ENCODE measurements around the gene STK32B.

The STK32B gene

GRCh38 chr4:5069901-5070300 is 18.6 kb downstream of the STK32B start:
- no peak for TF ChIP-seq CTCF (conservative IDR thresholded peaks at IDR 0.05; ENCODE audit: low read length)
- no peak for TF ChIP-seq EZH2phosphoT487 (IDR thresholded peaks at IDR 0.05; ENCODE audit: borderline replicate concordance)
- H3K9ac ChIP-seq (ENCODE audit: low read depth, low read length, poor library complexity, severe bottlenecking), result no peak overlapping the region

GRCh38 chr4:5072948-5073347 is 21.7 kb downstream of the STK32B start:
- Histone ChIP-seq H3K4me2 (ENCODE audit: low read depth, low read length, poor library complexity, severe bottlenecking) (no peak overlapping the region), H3K9ac (ENCODE audit: low read depth, low read length, poor library complexity, severe bottlenecking) (no peak overlapping the region)

More at GRCh38 chr4:5069901-5070300, 18.6 kb downstream of the STK32B start:
- Histone ChIP-seq H3K36me3 (ENCODE audit: insufficient read depth, low read length) (no peaks in the 10 kb centered on the region), H3K4me1 (ENCODE audit: insufficient read depth, low read length, poor library complexity, severe bottlenecking) (no peaks in the 10 kb centered on the region), H3K79me2 (ENCODE audit: insufficient read depth, low read length) (no peaks in the 10 kb centered on the region), H3K9me3 (ENCODE audit: insufficient read depth, low read depth, low read length) (peaks cover 2% of the 10 kb centered on the region; the same call in 1 of the 2 replicates), H2AFZ (ENCODE audit: low read length) (no peak overlapping the region), H3K27me3 (ENCODE audit: insufficient read depth, low read length, poor library complexity, severe bottlenecking) (no peaks in the 10 kb centered on the region), H3F3A (ENCODE audit: low read depth) (no peaks in the 10 kb centered on the region), H4K20me1 (ENCODE audit: insufficient read depth, low read length, poor library complexity, severe bottlenecking) (no peaks in the 10 kb centered on the region), H3K4me3 (ENCODE audit: low read length, poor library complexity, severe bottlenecking) (no peak overlapping the region), H3K9me2 (replicated peaks; ENCODE audit: low read depth, low read length) (no peaks in the 10 kb centered on the region), H3K4me2 (ENCODE audit: low read depth, low read length, poor library complexity, severe bottlenecking) (no peak overlapping the region)

GRCh38 chr4:5078009-5078408 is 26.7 kb downstream of the STK32B start:
- no peaks in the 10 kb centered on the region for H3K79me2 ChIP-seq (ENCODE audit: insufficient read depth, low read length)

More at GRCh38 chr4:5072948-5073347, 21.7 kb downstream of the STK32B start:
- no peaks in the 10 kb centered on the region for H3K9me2 ChIP-seq (replicated peaks; ENCODE audit: low read depth, low read length)
- no peaks in the 10 kb centered on the region for H3K4me1 ChIP-seq (ENCODE audit: insufficient read depth, low read length, poor library complexity, severe bottlenecking)
- no peaks in the 10 kb centered on the region for H4K20me1 ChIP-seq (ENCODE audit: insufficient read depth, low read length, poor library complexity, severe bottlenecking)
- no peak overlapping the region for H3K4me3 ChIP-seq (ENCODE audit: low read length, poor library complexity, severe bottlenecking)
- no peaks in the 10 kb centered on the region for H3K27me3 ChIP-seq (ENCODE audit: insufficient read depth, low read length, poor library complexity, severe bottlenecking)
- H3F3A ChIP-seq (ENCODE audit: low read depth), result no peaks in the 10 kb centered on the region
- no peak overlapping the region for H2AFZ ChIP-seq (ENCODE audit: low read length)
- H3K9me3 ChIP-seq (ENCODE audit: insufficient read depth, low read depth, low read length), result no peaks in the 10 kb centered on the region; the same call in 1 of the 2 replicates
- no peak for TF ChIP-seq EZH2phosphoT487 (IDR thresholded peaks at IDR 0.05; ENCODE audit: borderline replicate concordance)
- TF ChIP-seq CTCF (conservative IDR thresholded peaks at IDR 0.05; ENCODE audit: low read length), result no peak
- no peaks in the 10 kb centered on the region for H3K36me3 ChIP-seq (ENCODE audit: insufficient read depth, low read length)
- H3K79me2 ChIP-seq (ENCODE audit: insufficient read depth, low read length), result no peaks in the 10 kb centered on the region

More at GRCh38 chr4:5078009-5078408, 26.7 kb downstream of the STK32B start:
- no peak overlapping the region for H3K4me3 ChIP-seq (ENCODE audit: low read length, poor library complexity, severe bottlenecking)
- no peaks in the 10 kb centered on the region for H3K9me2 ChIP-seq (replicated peaks; ENCODE audit: low read depth, low read length)
- no peaks in the 10 kb centered on the region for H3F3A ChIP-seq (ENCODE audit: low read depth)
- H3K4me2 ChIP-seq (ENCODE audit: low read depth, low read length, poor library complexity, severe bottlenecking), result no peak overlapping the region
- no peak overlapping the region for H3K9ac ChIP-seq (ENCODE audit: low read depth, low read length, poor library complexity, severe bottlenecking)
- H3K9me3 ChIP-seq (ENCODE audit: insufficient read depth, low read depth, low read length), result no peaks in the 10 kb centered on the region
- H3K4me1 ChIP-seq (ENCODE audit: insufficient read depth, low read length, poor library complexity, severe bottlenecking), result no peaks in the 10 kb centered on the region
- no peaks in the 10 kb centered on the region for H3K27me3 ChIP-seq (ENCODE audit: insufficient read depth, low read length, poor library complexity, severe bottlenecking)
- TF ChIP-seq CTCF (conservative IDR thresholded peaks at IDR 0.05; ENCODE audit: low read length) (no peak), EZH2phosphoT487 (IDR thresholded peaks at IDR 0.05; ENCODE audit: borderline replicate concordance) (no peak)
- H4K20me1 ChIP-seq (ENCODE audit: insufficient read depth, low read length, poor library complexity, severe bottlenecking), result no peaks in the 10 kb centered on the region
- no peaks in the 10 kb centered on the region for H3K36me3 ChIP-seq (ENCODE audit: insufficient read depth, low read length)
- H2AFZ ChIP-seq (ENCODE audit: low read length), result no peak overlapping the region

All from Loucy (cell line).